ENCODE data around the gene ETV7.

The ETV7 gene

DNA sequence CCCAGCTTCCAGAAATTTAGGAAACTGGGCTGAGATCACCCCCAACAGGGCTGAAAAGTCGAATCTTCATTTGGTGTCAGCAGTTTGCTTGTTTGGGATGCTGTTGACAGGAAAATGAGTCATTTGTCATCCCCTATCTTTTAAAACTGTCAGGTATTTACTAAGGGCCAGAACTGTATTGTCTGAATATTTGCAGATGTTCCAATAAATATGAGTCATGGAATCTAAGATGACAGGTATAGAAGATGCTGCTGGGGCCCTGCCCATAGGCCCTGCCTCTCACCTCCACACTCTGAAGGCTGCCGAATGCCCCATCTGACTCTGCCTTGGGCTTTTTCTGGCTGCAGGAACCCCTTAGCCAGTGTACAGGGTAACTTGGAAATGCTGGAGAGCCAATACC lies 3.9 kb downstream of the ETV7 start:
- no peak for DNase-seq (ENCODE audit: low read depth, low spot score)

DNA sequence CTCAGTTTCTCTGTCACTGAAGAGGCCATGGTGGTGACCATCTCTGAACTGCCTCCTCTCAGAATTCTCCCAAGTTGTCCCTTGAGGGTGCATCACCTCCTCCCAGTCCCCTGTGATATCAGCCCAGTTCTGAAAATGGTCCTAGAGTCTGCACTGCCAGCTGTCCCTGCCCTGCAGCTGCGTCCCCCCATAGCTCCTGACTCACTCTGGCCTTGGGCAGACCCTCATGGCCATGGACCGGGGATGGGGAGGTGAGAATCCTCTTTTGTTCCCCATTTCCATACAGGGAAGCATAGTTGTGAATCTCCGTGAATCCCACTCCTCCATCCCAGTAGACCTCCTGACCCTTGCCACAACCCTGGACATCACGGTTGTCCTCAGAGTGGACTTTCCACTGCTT lies 4.5 kb downstream of the ETV7 start:
- no peak for DNase-seq (ENCODE audit: low read depth, low spot score)

DNA sequence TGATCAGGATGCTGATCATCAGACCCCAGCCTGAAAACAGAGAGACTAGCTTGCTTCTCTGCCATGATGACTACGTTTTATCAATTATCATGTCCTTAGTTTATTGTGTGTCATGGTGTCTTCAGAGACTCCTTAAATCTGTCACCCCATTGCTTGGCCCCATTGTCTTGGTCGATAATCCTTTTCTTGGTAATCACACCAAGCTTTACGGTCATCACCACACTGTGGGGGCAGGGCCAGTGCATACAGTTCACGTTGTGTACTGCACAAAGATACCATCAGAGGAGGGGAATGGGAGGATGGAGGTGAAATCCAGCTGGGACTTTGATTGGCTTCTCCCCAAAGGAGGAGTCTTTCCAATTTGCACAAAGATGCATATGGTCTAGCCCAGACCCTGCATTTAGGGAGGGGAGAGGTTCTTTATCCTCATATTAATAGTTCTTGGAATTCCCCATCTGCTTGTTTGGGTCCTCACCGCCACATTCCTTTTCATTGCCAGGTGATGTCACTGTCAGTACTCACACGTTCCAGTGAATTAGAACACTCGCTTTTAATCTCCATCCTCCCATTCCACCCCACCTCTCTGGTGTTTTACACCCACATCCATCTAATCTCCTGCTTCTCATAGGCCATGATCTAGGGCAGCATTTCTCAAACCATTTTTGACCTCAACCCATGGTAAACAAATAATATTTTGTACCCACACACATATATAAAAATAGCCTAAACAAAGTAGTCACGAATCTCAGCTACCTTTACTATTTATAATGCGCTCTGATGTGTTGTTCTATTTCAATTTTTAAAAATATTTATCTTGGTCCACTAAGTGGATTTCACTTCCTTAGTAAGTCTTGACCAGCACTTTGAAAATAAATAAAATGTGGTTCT lies 5.7 kb downstream of the ETV7 start:
- no peak for DNase-seq (ENCODE audit: low read depth, low spot score)

DNA sequence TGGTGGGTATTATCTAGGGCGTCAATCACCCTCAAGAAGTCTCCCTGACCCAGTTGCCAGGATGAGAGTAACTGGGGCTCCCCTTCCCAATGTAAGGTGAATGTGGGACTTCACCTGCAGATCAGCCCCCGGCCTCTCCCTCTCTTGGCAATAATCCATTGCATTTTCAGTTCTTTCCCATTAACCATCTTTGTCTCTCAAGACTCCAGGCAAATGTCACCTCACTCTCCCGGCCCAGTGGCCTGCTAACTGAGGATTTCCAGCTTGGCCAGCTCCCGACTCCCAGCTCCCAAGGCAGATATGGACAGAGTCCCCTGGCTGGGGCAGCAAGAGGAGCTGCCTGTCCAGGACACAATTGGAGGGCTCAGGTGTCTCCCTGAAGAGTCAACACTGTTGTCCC lies 7.3 kb downstream of the ETV7 start:
- DNase-seq (ENCODE audit: low read depth, low spot score), result no peak

DNA sequence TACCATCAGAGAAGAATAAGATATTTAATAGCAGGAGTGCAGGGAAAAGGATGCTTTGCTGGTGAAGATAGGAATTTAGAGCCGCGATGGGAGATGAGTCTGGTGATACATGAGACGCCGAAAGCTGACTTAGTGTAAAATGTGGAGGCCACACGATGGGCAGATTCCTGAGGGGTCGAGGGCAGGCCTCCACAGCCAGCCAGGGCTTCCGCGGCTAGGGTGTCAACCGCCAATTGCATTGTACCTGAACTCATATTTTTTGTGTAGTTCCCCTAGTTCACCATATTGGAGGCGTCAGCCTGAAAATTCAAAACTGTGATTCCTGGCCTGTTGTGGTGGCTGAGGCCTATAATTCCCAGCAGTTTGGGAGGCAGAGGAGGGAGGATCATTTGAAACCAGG lies 8.5 kb downstream of the ETV7 start:
- no peak for DNase-seq (ENCODE audit: low read depth, low spot score)

DNA sequence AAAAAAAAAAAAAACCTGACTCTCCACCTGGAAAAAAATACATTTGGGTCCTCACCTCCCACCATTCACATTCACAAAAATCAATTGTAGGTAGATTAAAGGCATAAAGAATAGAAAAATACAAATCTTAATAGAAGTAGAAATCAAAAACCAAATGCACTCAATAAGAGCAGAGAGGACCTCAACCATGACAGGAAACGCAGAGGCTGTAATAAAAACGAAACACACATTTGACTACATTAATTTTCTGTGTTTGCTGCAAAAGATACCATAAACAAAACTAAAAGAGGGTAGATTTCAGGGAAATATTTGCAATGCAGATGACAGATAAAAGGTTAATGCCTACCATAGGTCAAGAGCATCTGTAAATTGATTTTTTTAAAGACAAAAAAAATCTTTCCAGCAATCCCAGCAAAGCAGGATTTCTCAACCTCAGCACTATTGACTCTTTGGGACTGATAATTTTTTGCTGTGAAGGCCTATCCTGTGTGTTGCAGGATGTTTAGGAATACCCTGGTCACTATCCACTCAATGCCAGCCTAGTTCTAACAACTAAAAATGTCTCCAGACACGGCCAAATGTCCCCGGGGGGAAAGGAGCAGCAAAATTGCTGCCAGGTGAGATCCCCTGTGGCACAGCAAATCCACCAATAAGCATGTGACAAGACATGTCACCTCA lies 9.1 kb downstream of the ETV7 start:
- no peak for DNase-seq (ENCODE audit: low read depth, low spot score)

DNA sequence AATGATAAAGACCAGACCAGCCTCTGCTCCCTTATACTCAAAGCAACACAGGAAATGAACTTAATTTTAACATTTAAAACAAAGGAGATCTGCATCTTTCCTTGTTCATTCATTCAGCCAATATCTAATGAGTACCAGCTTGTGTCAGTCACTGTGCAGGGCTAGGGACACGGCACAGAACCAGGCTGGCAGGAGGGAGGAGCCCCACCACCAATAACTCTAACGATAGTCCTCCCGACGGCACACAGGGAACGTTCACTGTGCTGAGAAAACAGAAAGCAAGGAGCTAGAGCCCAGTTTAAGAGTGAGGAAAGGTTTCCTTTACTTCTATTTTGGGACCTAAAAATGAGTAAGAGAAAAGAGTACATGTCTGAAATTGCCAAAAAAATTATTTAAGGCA lies 9.9 kb downstream of the ETV7 start:
- DNase-seq (ENCODE audit: low read depth, low spot score), result no peak

DNA sequence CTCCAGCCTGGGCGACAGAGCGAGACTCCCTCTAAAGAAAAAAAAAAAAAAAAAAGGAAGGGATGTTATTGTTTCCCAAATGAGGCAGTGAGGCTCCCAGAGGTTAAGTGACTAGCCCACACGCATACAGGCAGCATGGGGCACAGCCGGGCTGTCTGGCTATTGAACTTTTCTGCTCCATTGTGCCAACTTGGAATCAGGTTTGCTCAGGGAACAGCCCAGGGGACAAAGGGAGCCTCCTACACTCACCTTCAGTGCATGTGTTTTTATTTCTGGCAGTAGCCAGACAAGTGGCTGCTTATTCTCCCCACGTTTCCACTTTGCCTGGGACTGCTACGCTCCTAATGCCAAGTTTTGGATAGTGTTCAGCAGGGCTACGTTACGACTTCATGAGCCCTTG lies 10.7 kb downstream of the ETV7 start:
- DNase-seq (ENCODE audit: low read depth, low spot score), result no peak

DNA sequence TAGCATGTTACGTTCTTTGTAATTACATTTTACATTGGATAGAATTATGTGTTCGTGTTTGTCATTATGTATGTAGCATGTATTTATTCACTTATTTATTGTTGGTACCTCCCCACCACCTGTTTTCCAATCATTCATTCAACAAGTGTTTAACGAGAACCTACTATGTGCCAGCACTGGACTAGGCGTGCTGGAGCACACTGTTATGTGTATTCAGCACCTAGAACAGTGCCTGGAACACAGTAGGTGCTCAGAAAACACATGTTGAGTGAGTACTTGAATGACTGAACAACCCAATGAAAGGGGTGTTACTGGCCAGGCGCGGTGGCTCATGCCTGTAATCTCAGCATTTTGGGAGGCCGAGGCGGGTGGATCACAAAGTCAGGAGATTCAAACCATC lies 11.3 kb downstream of the ETV7 start:
- DNase-seq (ENCODE audit: low read depth, low spot score), result no peak

DNA sequence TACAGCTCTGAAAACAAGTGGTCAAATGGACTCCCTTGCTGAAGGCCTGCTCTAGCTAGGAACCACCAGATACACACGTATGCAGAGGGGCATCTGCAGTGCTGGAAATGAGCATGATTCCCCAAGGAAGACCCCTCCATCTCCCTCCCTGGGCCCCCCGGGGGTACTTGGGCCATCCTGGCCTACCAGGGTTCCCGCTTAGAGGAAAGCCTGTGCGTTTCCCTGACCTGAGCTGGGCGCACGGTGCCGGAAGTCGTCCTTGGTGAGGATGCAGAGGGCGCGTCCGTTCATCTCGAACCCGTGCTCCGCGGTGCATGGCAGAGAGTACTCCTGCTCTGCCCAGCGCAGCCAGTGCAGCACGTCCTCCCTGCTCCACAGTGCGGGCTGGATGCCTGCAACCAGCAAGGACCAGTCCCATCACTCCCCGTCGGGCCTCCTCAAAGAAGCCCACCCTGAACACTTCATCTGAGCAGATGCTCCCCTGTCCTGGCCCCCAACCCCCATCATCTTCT lies 11.8 kb downstream of the ETV7 start:
- DNase-seq (ENCODE audit: low read depth, low spot score), result no peak

DNA sequence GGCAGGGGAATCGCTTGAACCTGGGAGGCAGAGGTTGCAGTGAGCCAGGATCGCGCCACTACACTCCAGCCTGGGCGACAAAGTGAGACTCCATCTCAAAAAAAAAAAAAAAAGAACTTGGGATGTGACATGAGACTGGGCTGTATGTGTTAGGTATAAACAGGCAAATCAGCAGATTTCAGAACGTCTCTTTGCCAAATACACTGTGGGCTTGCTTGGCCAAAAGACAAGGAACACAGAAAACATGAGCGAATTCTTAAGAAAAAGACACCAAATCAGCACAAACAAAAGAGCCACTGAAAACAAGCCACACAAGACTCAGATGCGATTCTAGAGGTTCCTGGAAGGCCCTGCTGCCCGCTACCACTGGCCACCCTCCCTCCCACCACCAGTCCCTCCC lies 12.5 kb downstream of the ETV7 start:
- no peak for DNase-seq (ENCODE audit: low read depth, low spot score)

DNA sequence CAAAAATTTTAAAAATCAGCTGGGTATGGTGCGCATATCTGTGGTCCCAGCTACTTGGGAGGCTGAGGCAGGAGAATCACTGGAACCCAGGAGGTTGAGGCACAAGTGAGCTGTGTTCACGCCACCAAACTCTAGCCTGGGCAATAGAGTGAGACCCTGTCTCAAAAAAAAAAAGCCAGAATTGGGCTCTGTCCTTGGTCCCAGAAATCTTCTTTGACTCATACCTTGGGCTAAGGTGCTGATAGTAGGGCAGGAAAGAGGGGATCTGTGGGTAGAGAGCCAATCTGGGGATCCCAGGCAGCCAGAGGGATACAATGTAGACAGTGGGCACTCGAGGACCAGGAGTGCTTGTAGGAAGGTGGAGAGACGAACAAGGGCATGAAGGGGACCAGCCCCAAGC lies 13.3 kb downstream of the ETV7 start:
- no peak for DNase-seq (ENCODE audit: low read depth, low spot score)

DNA sequence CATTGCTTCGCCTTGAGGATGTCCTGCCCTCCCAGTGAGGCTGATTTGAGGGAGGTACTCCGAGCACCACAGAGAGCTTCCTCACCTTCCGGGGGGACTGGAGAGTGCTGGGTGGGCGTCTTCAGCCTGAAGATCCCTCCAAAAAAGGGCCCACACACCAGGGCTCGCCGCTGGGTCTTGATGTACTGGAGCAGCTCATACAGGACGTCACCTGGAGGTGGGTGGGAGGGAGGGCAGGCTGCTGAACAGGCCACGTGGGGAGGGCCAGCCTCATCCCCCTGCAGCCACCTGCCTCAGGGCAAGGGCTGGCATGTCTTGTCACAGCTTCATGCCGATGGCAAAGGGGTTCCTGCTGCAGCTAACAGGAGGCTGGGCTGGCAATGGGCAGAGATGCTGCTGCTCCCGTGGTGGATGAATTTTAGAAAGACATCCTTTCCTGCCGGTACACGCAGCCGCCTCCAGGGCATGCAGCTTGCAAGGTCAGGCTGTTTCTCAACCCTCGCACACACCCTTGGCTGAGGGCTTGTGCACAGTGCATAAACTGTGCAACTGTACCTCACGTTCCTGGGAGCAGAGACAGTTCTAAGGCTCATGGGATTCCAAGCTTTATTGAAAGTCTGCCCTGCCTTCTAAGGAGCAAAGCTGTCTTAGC lies 14.0 kb downstream of the ETV7 start:
- no peak for DNase-seq (ENCODE audit: low read depth, low spot score)

DNA sequence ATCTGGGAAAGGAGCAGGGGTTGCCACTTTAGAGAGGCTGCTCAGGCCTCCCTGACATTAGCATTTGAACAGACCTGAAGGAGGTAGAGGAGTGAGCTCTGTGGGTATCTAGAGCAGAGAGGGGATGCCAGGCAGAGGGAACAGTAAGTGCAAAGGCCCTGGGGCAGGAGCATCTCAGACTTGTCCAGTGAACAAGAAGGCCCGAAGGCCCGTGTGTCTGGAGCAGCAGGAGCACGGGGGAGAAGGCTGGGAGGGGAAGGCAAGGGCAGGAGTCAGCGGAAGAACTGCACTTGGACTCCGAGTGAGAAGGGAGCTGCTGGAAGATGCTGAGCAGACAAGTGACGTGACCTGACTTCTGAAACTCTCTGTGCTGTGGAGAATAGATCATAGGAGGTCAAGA lies 15.4 kb downstream of the ETV7 start:
- DNase-seq (ENCODE audit: low read depth, low spot score), result no peak

DNA sequence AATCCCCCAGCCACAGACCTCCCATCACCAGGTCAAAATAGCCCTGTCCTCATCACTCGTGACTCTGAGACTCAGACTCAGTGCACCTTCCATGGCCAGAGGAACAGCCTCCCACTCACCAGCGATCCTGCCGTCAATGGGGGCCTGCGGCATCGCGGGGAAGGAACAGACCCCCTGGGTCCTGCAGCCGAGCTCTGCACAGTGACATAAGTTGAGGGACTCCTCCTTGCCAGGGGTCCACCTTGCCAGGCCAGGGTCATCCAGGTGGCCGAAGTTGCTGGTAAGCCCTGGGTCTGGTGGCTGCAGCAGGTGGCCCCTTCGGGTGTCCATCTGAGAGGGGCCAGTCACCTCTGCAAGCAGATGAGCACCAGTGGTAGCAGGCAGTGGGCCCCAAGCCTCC lies 16.3 kb downstream of the ETV7 start:
- no peak for DNase-seq (ENCODE audit: low read depth, low spot score)

DNA sequence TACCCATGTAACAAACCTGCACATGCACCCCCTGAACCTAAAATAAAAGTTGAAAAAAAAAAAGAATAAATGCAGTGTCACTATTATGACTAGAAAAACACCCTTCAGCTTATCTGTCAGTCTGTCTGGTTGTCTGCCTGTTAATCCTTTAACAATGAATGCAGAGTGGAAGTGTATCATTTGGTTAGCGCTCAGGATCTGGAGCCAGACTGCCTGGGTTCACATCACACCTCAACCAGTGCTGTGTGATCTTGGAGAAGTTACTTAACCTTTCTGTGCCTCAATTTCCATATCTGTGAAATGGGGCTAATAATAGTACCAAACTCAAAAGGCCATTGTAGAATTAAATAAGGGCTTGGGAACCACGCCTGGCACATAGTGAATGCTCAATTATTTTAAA lies 16.8 kb downstream of the ETV7 start:
- DNase-seq (ENCODE audit: low read depth, low spot score), result no peak

DNA sequence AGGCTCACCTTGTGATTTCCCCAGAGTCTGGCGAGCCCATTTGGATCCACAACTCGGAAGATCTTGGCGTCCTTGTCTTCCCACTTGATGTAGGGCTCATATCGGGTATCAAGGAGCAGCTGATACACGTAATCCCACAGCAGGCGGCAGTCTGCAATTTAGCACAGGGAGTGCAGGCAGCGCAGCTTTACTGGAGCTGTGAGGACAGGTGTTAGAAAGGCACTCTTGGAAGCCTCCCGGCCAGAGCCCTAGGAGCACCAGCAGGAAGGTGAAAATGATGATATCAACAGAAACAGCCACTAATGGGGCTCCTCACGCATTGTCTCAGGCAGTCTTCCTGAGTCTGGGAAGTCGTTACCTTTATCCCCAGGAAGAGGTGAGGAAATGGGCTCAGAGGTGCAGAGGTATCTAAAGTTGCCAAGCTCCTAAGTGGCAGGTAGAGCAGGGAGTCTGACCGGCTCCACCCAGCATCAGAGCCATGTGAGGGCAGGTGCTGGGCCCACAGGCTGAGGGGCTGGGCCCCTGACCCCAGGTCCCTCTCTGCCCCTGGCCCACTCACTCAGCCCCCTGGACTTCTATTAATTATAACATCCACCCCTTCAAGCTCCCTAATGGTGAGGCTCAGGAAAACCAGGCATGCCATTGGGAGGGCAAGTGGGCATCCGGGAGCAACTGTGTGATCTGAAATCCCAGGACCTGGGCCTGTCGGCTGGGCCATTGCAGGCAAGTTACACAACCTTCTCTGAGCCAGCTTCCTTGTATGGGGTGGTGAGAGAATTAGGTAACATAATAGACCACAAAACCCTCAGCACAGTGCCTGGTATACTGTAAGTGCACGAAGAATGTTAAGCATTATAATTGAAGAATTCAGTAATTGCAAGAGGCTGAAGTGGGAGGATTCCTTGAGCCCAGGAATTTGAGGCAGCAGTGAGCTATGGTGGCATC lies 18.3 kb downstream of the ETV7 start:
- no peak for DNase-seq (ENCODE audit: low read depth, low spot score)

DNA sequence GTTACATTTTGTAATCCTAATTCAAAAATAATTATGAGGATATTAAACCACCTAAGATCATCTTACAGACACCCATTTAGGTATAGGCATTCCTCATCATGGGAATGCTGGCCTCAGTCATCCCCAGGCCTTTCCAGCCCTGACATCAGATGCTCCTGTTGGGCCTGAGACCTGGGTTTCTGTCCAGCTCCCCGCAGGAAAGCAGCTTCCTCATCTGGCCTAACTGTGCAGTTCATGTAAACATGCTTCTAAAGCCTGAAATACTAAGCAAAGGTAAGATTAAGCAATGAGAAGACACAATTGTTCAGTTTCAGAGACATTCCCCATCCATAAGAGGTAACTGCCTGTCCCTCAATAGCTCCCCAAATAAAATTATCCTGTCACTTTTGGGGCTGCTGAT lies 19.0 kb downstream of the ETV7 start:
- DNase-seq (ENCODE audit: low read depth, low spot score), result no peak

DNA sequence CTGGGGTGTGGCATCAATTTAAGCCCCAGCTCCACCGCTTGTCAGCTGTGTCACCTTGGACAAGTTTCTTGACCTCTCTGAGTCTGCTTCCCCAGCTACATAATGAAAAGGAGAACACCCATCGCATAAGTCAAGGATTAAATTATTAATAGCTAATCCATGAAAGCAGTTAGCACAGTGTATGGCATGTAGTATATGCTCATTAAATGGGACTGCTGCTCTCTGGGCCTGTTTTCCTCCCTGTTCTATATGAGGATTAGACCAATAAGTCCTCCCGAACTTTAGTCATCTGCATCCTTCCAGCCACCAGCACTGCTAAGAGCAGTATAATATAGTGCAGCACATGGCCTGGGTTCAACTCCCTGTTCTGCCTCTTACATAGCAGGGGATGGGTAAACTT lies 19.7 kb downstream of the ETV7 start:
- DNase-seq (ENCODE audit: low read depth, low spot score), result no peak

DNA sequence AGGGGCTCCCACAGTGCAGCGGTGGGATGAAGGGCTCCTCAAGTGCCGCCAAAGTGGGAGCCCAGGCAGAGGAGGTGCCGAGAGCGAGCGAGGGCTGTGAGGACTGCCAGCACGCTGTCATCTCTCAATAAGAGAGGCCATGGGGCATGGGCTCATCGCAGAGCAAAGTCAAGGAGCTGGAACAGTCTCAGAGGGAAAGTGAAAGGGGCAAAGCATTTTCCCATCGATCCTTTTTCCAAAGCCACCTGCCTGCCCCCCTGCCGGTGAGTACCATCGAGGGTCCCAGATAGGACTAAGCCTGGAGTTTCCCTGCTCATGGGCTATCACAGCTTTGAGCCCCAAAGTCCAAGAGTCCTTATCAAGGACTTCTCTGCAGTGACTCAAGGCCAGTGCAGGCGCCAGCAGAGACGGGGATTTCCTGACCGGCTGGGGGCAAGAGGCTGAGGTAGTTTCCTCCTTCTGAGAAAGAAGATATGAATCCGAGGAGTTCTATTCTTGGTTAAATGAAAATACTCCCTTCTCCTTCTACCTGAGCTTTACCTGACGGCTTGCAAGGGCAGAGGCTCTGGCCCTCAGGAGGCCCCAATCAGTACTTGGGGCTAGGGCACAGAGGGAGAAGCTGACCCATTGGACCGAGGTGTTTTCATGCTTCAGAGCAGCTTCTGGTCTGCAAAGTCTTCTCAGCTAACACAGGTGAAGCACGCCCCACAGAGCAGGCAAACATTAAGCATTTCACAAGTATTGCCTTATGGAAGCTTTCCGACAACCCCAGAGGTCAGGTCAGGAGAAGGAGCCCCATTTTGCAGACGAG lies 22.6 kb downstream of the ETV7 start:
- DNase-seq (ENCODE audit: low read depth, low spot score), result no peak
